SJSA1 (cell line): ENCODE data around the gene ZNF469. TPM values are rescaled to one million over a fixed set of nuclear protein-coding genes. Genes with fewer than 3 reads are reported as not detected.

Experiments used
- DNase-seq, 2 experiments: peaks; one replicate each; pipeline ENCODE4 v3.0.0-alpha.2; 2015 to 2020; ENCODE audit warnings: low spot score in 2 of 2, low read depth in 1 of 2
- H3K27ac ChIP-seq: fragments of 250-450 bp; sonication (Bioruptor Pico); 2 replicates; pipeline ENCODE4 v1.5.1; 2020; ENCODE audit warnings: mild to moderate bottlenecking, moderate library complexity
- H3K27me3 ChIP-seq: fragments of 250-450 bp; sonication (Bioruptor Pico); replicated peaks from 2 replicates; pipeline ENCODE4 v1.5.1; 2020; ENCODE audit warnings: mild to moderate bottlenecking, moderate library complexity
- H3K36me3 ChIP-seq: fragments of 250-450 bp; sonication (Bioruptor Pico); 2 replicates; pipeline ENCODE4 v1.5.1; 2020; ENCODE audit warnings: mild to moderate bottlenecking
- H3K4me1 ChIP-seq: fragments of 250-450 bp; sonication (Bioruptor Pico); replicated peaks from 2 replicates; pipeline ENCODE4 v1.6.1; 2021; ENCODE audit warnings: mild to moderate bottlenecking
- H3K4me3 ChIP-seq: fragments of 250-450 bp; sonication (Bioruptor Pico); 2 replicates; pipeline ENCODE4 v1.5.1; 2020; ENCODE audit warnings: mild to moderate bottlenecking
- H3K9me3 ChIP-seq: fragments of 250-450 bp; sonication (Bioruptor Pico); replicated peaks from 2 replicates; pipeline ENCODE4 v1.5.1; 2020; ENCODE audit warnings: mild to moderate bottlenecking
- total RNA-seq: library from RNA; depleted of rRNA; stranded (reverse); fragments of >200 nt; shearing (Covaris generic); gene quantifications from 2 replicates; pipeline ENCODE4 v1.2.3, GENCODE V29; 2014

ZNF469 gene
- total RNA-seq, 1 experiment from 2014 or later = 3.6 TPM

GRCh38 chr16:88383401-88384221 is 852 bp downstream of the ZNF469 start:
- H3K27ac ChIP-seq = peak overlapping the region; percentile 45
- no peaks in the 10 kb centered on the region for H3K27me3 ChIP-seq
- DNase-seq = peak; percentile 75 to 78
- H3K4me1 ChIP-seq = peaks cover 44% of the 10 kb centered on the region
- peak overlapping the region; percentile 91 for H3K4me3 ChIP-seq
- no peaks in the 10 kb centered on the region for H3K9me3 ChIP-seq
- H3K36me3 ChIP-seq = peaks cover 40% of the 10 kb centered on the region

GRCh38 chr16:88384222-88385111 is 1.7 kb downstream of the ZNF469 start:
- H3K36me3 ChIP-seq = peaks cover 47% of the 10 kb centered on the region
- peaks cover 46% of the 10 kb centered on the region for H3K4me1 ChIP-seq
- H3K9me3 ChIP-seq = no peaks in the 10 kb centered on the region
- no peak for DNase-seq
- peak overlapping the region; percentile 45 for H3K27ac ChIP-seq
- H3K4me3 ChIP-seq = peak overlapping the region; percentile 91
- H3K27me3 ChIP-seq = no peaks in the 10 kb centered on the region

- peaks cover 46% of the 10 kb centered on the region for H3K4me1 ChIP-seq
- peaks cover 54% of the 10 kb centered on the region for H3K36me3 ChIP-seq
- DNase-seq = no peak
- H3K27ac ChIP-seq = no peak overlapping the region
- no peak overlapping the region for H3K4me3 ChIP-seq
- H3K27me3 ChIP-seq = no peaks in the 10 kb centered on the region
- no peaks in the 10 kb centered on the region for H3K9me3 ChIP-seq
Measured at GRCh38 chr16:88385112-88385594, 2.4 kb downstream of the ZNF469 start.

GRCh38 chr16:88385831-88386815 is 3.4 kb downstream of the ZNF469 start:
- DNase-seq = no peak
- Histone ChIP-seq H3K4me3 (no peak overlapping the region), H3K9me3 (no peaks in the 10 kb centered on the region), H3K27ac (no peak overlapping the region), H3K4me1 (peaks cover 46% of the 10 kb centered on the region), H3K27me3 (no peaks in the 10 kb centered on the region), H3K36me3 (peaks cover 62% of the 10 kb centered on the region)

- H3K27me3 ChIP-seq = no peaks in the 10 kb centered on the region
- DNase-seq = no peak
- peaks cover 41% of the 10 kb centered on the region for H3K4me1 ChIP-seq
- no peaks in the 10 kb centered on the region; the same call in 1 of the 2 replicates for H3K9me3 ChIP-seq
- peak overlapping the region; percentile 95 for H3K27ac ChIP-seq
- H3K4me3 ChIP-seq = no peak overlapping the region
- H3K36me3 ChIP-seq = peaks cover 65% of the 10 kb centered on the region
Measured at GRCh38 chr16:88387180-88387765, 4.5 kb downstream of the ZNF469 start.

GRCh38 chr16:88387941-88388627 is 5.3 kb downstream of the ZNF469 start:
- Histone ChIP-seq H3K27ac (peak overlapping the region; percentile 95), H3K27me3 (no peaks in the 10 kb centered on the region), H3K9me3 (no peaks in the 10 kb centered on the region; the same call in 1 of the 2 replicates), H3K36me3 (peaks cover 66% of the 10 kb centered on the region), H3K4me1 (peaks cover 35% of the 10 kb centered on the region), H3K4me3 (peak overlapping the region; percentile 11; the same call in 1 of the 2 replicates)
- peak; percentile 82 to 94 for DNase-seq

GRCh38 chr16:88389191-88389590 is 6.4 kb downstream of the ZNF469 start:
- Histone ChIP-seq H3K36me3 (peaks cover 66% of the 10 kb centered on the region), H3K27me3 (no peaks in the 10 kb centered on the region), H3K27ac (peak overlapping the region; percentile 95; the same call in 1 of the 2 replicates), H3K4me3 (no peak overlapping the region), H3K9me3 (no peaks in the 10 kb centered on the region; the same call in 1 of the 2 replicates), H3K4me1 (peaks cover 29% of the 10 kb centered on the region)
- DNase-seq = no peak

- no peak for DNase-seq
- Histone ChIP-seq H3K4me1 (peaks cover 24% of the 10 kb centered on the region), H3K27me3 (no peaks in the 10 kb centered on the region), H3K36me3 (peaks cover 66% of the 10 kb centered on the region), H3K9me3 (no peaks in the 10 kb centered on the region; the same call in 1 of the 2 replicates), H3K4me3 (no peak overlapping the region), H3K27ac (peak overlapping the region; percentile 95; the same call in 1 of the 2 replicates)
Measured at GRCh38 chr16:88389621-88390160, 6.9 kb downstream of the ZNF469 start.

- H3K27ac ChIP-seq = no peak overlapping the region
- peaks cover 20% of the 10 kb centered on the region for H3K4me1 ChIP-seq
Measured at GRCh38 chr16:88390265-88390664, 7.5 kb downstream of the ZNF469 start.

GRCh38 chr16:88390735-88391134 is 8.0 kb downstream of the ZNF469 start:
- Histone ChIP-seq H3K27me3 (no peaks in the 10 kb centered on the region), H3K9me3 (no peaks in the 10 kb centered on the region; the same call in 1 of the 2 replicates), H3K36me3 (peaks cover 63% of the 10 kb centered on the region), H3K27ac (no peak overlapping the region), H3K4me3 (no peak overlapping the region), H3K4me1 (peaks cover 20% of the 10 kb centered on the region)
- no peak for DNase-seq

More at GRCh38 chr16:88390265-88390664, 7.5 kb downstream of the ZNF469 start:
- Histone ChIP-seq H3K27me3 (no peaks in the 10 kb centered on the region), H3K4me3 (no peak overlapping the region), H3K36me3 (peaks cover 63% of the 10 kb centered on the region), H3K9me3 (no peaks in the 10 kb centered on the region; the same call in 1 of the 2 replicates)
- DNase-seq = no peak

GRCh38 chr16:88391144-88391850 is 8.5 kb downstream of the ZNF469 start:
- Histone ChIP-seq H3K9me3 (no peaks in the 10 kb centered on the region; the same call in 1 of the 2 replicates), H3K4me1 (peaks cover 20% of the 10 kb centered on the region), H3K27ac (no peak overlapping the region), H3K27me3 (no peaks in the 10 kb centered on the region), H3K4me3 (no peak overlapping the region), H3K36me3 (peaks cover 62% of the 10 kb centered on the region)
- DNase-seq = no peak
